Smooth muscle cell (in vitro differentiated cells): ENCODE data around the gene GABPA. TPM values are rescaled to one million over a fixed set of nuclear protein-coding genes. Genes with fewer than 3 reads are reported as not detected.

Experiments
- DNase-seq: peaks from one replicate; lab custom pipeline; 2025; ENCODE audit not compliant: unreplicated experiment; lab: John Stamatoyannopoulos, UW
- H2AFZ ChIP-seq: fragments of 200-600 bp; sonication (generic); 2 replicates; pipeline ENCODE4 v1.6.0; 2016; ENCODE audit warnings: antibody characterized with exemption, low read depth, mild to moderate bottlenecking
- H3F3A ChIP-seq: fragments of 200-600 bp; sonication (generic); 2 replicates; pipeline ENCODE4 v1.6.0; 2017; ENCODE audit warnings: antibody characterized with exemption, low read depth
- H3K27ac ChIP-seq: fragments of 200-600 bp; sonication (generic); 2 replicates; pipeline ENCODE4 v1.5.1; 2016; ENCODE audit warnings: low read depth, mild to moderate bottlenecking
- H3K27me3 ChIP-seq: fragments of 200-600 bp; sonication (generic); 2 replicates; pipeline ENCODE4 v1.6.1; 2016; ENCODE audit warnings: low read depth, mild to moderate bottlenecking
- H3K36me3 ChIP-seq: fragments of 200-600 bp; sonication (generic); 2 replicates; pipeline ENCODE4 v1.5.1; 2016; ENCODE audit warnings: low read depth
- H3K4me1 ChIP-seq: fragments of 200-600 bp; sonication (generic); 2 replicates; pipeline ENCODE4 v1.5.1; 2016; ENCODE audit warnings: low read depth
- H3K4me2 ChIP-seq: fragments of 200-600 bp; sonication (generic); 2 replicates; pipeline ENCODE4 v1.6.0; 2016; ENCODE audit warnings: mild to moderate bottlenecking
- H3K4me3 ChIP-seq: fragments of 200-600 bp; sonication (generic); 2 replicates; pipeline ENCODE4 v1.5.1; 2016; ENCODE audit warnings: mild to moderate bottlenecking
- H3K79me2 ChIP-seq: fragments of 200-600 bp; sonication (generic); 2 replicates; pipeline ENCODE4 v1.6.0; 2016; ENCODE audit warnings: low read depth, mild to moderate bottlenecking
- H3K9ac ChIP-seq: fragments of 200-600 bp; sonication (generic); 2 replicates; pipeline ENCODE4 v1.6.0; 2016; ENCODE audit warnings: low read depth
- H3K9me3 ChIP-seq: fragments of 200-600 bp; sonication (generic); replicated peaks from 2 replicates; pipeline ENCODE4 v1.5.1; 2016; ENCODE audit warnings: low read depth
- H4K20me1 ChIP-seq: fragments of 200-600 bp; sonication (generic); 2 replicates; pipeline ENCODE4 v1.6.0; 2016; ENCODE audit warnings: low read depth
- WGBS: methylation state at CpG from one replicate; pipeline ENCODE4 v1.1.7; 2016; ENCODE audit warnings: low lambda C conversion rate; 5-methylcytosine and 5-hydroxymethylcytosine counted together
- polyA plus RNA-seq: library from polyadenylated mRNA; unstranded; fragments of >200 nt; fragmentation: Nextera tagmentation; extraction: Ambion mirVana; gene quantifications from 2 replicates; pipeline ENCODE4 v1.2.1, GENCODE V29; 2016
- total RNA-seq: library from RNA; depleted of rRNA; stranded (reverse); fragments of >200 nt; gene quantifications from 2 replicates; pipeline ENCODE4 v1.2.3, GENCODE V29; 2014
- TF ChIP-seq, protein P1 (sequence below): fragments of 200-600 bp; sonication (generic); IDR thresholded peaks from 2 replicates; pipeline ENCODE4 v1.5.1; 2017; ENCODE audit warnings: borderline replicate concordance, mild to moderate bottlenecking, antibody characterized with exemption; ENCODE audit not compliant: insufficient read depth, poor library complexity, severe bottlenecking

Gene GABPA
- total and polyA plus RNA-seq, 2 experiments from 2014 or later: 11.4 to 35.1 TPM

DNA sequence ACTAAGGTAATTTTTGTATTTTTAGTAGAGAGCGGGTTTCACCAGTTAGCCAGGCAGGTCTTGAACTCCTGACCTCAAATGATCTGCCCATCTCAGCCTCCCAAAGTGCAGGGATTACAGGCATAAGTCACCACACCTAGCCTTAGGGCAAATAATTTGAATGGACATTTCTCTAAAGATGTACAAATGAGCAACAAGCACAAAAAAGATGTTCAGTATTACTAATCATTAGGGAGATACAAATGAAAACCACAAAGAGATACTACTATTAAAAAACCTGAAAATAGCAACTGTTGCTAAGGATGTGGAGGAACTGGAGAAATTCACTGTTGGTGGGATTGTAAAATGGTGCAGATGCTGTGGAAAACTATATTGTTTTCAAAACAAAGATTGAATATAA is 79.1 kb downstream of the GABPA start:
- Histone ChIP-seq H3K9ac (no peak overlapping the region), H4K20me1 (no peaks in the 10 kb centered on the region), H3K27ac (no peak overlapping the region), H3K4me3 (no peak overlapping the region), H3K79me2 (no peaks in the 10 kb centered on the region), H3K4me2 (no peak overlapping the region), H3K4me1 (no peaks in the 10 kb centered on the region), H3F3A (no peaks in the 10 kb centered on the region), H3K36me3 (no peaks in the 10 kb centered on the region), H3K9me3 (no peaks in the 10 kb centered on the region), H2AFZ (no peak overlapping the region), H3K27me3 (no peaks in the 10 kb centered on the region)
- 100% methylated on average over 1 of the region's 1 CpG for WGBS
- TF ChIP-seq, protein P1, sequence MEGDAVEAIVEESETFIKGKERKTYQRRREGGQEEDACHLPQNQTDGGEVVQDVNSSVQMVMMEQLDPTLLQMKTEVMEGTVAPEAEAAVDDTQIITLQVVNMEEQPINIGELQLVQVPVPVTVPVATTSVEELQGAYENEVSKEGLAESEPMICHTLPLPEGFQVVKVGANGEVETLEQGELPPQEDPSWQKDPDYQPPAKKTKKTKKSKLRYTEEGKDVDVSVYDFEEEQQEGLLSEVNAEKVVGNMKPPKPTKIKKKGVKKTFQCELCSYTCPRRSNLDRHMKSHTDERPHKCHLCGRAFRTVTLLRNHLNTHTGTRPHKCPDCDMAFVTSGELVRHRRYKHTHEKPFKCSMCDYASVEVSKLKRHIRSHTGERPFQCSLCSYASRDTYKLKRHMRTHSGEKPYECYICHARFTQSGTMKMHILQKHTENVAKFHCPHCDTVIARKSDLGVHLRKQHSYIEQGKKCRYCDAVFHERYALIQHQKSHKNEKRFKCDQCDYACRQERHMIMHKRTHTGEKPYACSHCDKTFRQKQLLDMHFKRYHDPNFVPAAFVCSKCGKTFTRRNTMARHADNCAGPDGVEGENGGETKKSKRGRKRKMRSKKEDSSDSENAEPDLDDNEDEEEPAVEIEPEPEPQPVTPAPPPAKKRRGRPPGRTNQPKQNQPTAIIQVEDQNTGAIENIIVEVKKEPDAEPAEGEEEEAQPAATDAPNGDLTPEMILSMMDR: no peak
- DNase-seq: no peak

DNA sequence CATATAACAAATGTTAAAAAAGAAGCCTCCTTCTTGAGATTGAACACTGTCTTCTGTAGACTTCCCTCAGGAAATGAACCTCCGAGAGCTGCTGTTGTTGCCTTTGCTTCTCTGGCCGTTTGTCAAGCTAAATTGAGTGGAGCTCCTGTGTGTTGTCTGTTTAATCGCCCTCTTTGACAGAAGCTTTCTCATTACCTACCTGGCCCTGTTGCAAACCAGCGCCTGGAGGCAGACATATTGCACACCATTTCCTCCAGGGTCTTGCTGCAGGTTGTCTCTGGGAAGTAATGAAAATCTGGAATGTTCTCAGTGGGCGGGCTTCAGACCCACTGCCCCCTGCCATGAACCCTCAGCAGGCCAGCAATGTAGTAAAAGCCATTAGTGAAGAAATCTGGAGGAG is 83.3 kb downstream of the GABPA start:
- Histone ChIP-seq H3K4me1 (no peaks in the 10 kb centered on the region), H3K27ac (no peak overlapping the region), H3K9me3 (no peaks in the 10 kb centered on the region), H3F3A (no peaks in the 10 kb centered on the region), H3K27me3 (no peaks in the 10 kb centered on the region), H3K36me3 (no peaks in the 10 kb centered on the region), H3K79me2 (no peaks in the 10 kb centered on the region), H3K4me3 (no peak overlapping the region), H4K20me1 (no peaks in the 10 kb centered on the region), H3K4me2 (no peak overlapping the region), H2AFZ (no peak overlapping the region), H3K9ac (no peak overlapping the region)
- TF ChIP-seq, protein P1: no peak
- DNase-seq: no peak
- WGBS: 61% methylated on average over 5 of the region's 5 CpGs

DNA sequence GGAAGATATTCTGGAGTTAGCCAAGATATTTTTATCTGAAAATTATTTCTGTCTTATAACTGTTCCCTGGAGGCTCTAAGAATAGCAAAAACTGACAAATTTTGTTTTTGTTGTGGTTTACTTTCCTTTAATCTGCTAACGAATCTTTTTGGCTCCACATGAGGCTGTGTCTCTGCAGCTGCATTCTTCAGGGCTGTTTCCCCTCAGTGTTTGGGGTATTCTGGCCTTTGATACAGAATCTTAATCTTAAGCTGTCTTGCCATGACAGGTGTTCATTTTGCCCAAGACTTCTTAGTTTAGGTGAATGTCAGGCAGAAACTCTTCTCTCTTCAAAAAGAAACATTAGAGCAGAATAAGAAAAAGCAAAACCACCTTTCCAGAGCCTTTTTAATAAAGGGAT is 83.8 kb downstream of the GABPA start:
- H3K27me3 ChIP-seq: no peaks in the 10 kb centered on the region
- no peak overlapping the region for H3K4me3 ChIP-seq
- no peaks in the 10 kb centered on the region for H4K20me1 ChIP-seq
- no peak overlapping the region for H3K27ac ChIP-seq
- no peaks in the 10 kb centered on the region for H3K4me1 ChIP-seq
- no peaks in the 10 kb centered on the region for H3K36me3 ChIP-seq
- TF ChIP-seq, protein P1: no peak
- H3K9me3 ChIP-seq: no peaks in the 10 kb centered on the region
- no peak for DNase-seq
- no peak overlapping the region for H3K4me2 ChIP-seq
- H3K9ac ChIP-seq: no peak overlapping the region
- H3K79me2 ChIP-seq: no peaks in the 10 kb centered on the region
- WGBS: 82% methylated on average over 1 of the region's 1 CpG
- no peak overlapping the region for H2AFZ ChIP-seq
- no peaks in the 10 kb centered on the region for H3F3A ChIP-seq

Other genes with a start within 250 kb of the GABPA start
- gene MRPL39, start 127.5 kb upstream of the GABPA start, total RNA-seq: 36.5 and 48.1 TPM in 2 replicates
- 56.6 and 62.0 TPM in 2 replicates for gene MRPL39, start 127.5 kb upstream of the GABPA start, polyA plus RNA-seq
- 3.9 and 6.0 TPM in 2 replicates for gene JAM2, start 95.7 kb upstream of the GABPA start, total RNA-seq
- gene JAM2, start 95.7 kb upstream of the GABPA start, polyA plus RNA-seq: 5.5 and 9.0 TPM in 2 replicates
- 127 and 132 TPM in 2 replicates for gene ATP5PF, start 68 bp upstream of the GABPA start, total RNA-seq
- 304 and 308 TPM in 2 replicates for gene ATP5PF, start 68 bp upstream of the GABPA start, polyA plus RNA-seq